ENCODE measurements around the gene CCNH. TPM values are rescaled to one million over a fixed set of nuclear protein-coding genes. Genes with fewer than 3 reads are reported as not detected.

Gene CCNH
- 54.9 and 64.3 TPM in 2 replicates for total RNA-seq (2021)
- percentile 88 among the genes with signal in this experiment for Bru-seq, nascent RNA
- percentile 78 among the genes with signal in this experiment for BruChase-seq, experiment 1, labeled RNA remaining after a 2-hour chase
- BruChase-seq, experiment 2, labeled RNA remaining after a 6-hour chase: percentile 78 among the genes with signal in this experiment
- long read RNA-seq, transcript CCNH-201 (9 exons, 1,378 nt): major isoform, 89 of 131 reads
- long read RNA-seq, transcript CCNH-203 (9 exons, 1,497 nt): minor isoform, 9 of 131 reads
- long read RNA-seq, partial matches to known transcripts: 2 of 131 reads
- long read RNA-seq, other reads (novel, unspliced or antisense): 29 of 131 reads

DNA sequence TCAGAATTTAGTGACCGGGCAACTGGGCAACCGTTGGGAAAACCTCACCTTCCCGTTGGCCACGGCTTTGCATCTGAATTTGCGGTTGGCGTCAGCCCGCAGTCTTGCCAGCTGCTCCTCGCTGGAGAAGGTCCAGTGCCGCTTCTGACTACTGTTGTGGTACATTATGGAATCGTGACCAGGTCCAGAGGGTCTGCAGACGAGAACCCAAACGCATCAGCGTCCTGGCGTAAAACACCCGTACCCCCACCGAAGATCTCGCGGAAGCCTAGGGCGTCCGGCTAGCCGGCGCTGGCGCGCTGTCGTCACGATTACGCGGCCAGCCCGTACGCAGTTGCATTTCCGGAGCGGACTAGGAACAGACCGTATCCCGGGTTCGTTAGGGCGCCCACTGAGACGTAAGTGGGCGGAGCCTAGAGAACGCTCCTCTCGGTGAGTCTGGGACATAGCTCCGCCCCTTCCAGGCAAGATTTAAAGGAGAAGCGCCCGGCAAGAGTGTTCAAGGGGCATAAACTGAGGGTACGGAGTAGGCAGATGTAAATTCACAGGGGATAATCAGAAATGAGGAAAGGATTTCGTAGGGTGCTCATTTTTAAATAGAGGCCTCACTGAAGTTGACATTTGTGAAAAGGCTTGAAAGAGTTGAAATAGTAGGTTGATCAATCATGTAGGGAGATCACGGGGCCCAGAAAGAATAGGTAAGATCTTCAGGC is at the start of gene CCNH:
CCNH (minus strand) TSS at position 301 of the 713 bp plus-strand sequence; CDS start at position 165, 136 bp downstream.
- CTCF ChIA-PET: no interaction called here
- Histone ChIP-seq H3K27me3 (replicated peaks; ENCODE audit: insufficient read depth, low read depth, low read length, poor library complexity) (no peaks in the 10 kb centered on the region), H3K36me3 (ENCODE audit: insufficient read depth, low read length, poor library complexity, severe bottlenecking) (peaks cover 28% of the 10 kb centered on the region), H3K9me3 (ENCODE audit: low read depth, low read length, poor library complexity, severe bottlenecking) (no peaks in the 10 kb centered on the region), H3K4me1 (ENCODE audit: insufficient read depth, low read length, poor library complexity, severe bottlenecking) (peaks cover 11% of the 10 kb centered on the region), H3K27ac (ENCODE audit: low read depth, low read length, poor library complexity, severe bottlenecking) (peak within 1 kb of the TSS; percentile 86), H3K4me3 (ENCODE audit: low read depth, low read length, poor library complexity, severe bottlenecking) (peak within 1 kb of the TSS; percentile 66)
- DNase-seq (ENCODE audit: low spot score): peak; percentile 99
- intact Hi-C loops (cut with micrococcal nuclease; ENCODE audit: unreplicated experiment): no loop called here
- POLR2A ChIA-PET (ENCODE audit: low non-redundant PET): no interaction called here
- TSS peak; percentile 84 for BruUV-seq (replicated peaks)
- TF ChIP-seq, protein P1, sequence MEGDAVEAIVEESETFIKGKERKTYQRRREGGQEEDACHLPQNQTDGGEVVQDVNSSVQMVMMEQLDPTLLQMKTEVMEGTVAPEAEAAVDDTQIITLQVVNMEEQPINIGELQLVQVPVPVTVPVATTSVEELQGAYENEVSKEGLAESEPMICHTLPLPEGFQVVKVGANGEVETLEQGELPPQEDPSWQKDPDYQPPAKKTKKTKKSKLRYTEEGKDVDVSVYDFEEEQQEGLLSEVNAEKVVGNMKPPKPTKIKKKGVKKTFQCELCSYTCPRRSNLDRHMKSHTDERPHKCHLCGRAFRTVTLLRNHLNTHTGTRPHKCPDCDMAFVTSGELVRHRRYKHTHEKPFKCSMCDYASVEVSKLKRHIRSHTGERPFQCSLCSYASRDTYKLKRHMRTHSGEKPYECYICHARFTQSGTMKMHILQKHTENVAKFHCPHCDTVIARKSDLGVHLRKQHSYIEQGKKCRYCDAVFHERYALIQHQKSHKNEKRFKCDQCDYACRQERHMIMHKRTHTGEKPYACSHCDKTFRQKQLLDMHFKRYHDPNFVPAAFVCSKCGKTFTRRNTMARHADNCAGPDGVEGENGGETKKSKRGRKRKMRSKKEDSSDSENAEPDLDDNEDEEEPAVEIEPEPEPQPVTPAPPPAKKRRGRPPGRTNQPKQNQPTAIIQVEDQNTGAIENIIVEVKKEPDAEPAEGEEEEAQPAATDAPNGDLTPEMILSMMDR (conservative IDR thresholded peaks at IDR 0.05; ENCODE audit: low read depth, low read length): no peak
- no peak for TF ChIP-seq EZH2 (IDR thresholded peaks at IDR 0.05; ENCODE audit: borderline replicate concordance, low read depth, low read length, poor library complexity, severe bottlenecking)

DNA sequence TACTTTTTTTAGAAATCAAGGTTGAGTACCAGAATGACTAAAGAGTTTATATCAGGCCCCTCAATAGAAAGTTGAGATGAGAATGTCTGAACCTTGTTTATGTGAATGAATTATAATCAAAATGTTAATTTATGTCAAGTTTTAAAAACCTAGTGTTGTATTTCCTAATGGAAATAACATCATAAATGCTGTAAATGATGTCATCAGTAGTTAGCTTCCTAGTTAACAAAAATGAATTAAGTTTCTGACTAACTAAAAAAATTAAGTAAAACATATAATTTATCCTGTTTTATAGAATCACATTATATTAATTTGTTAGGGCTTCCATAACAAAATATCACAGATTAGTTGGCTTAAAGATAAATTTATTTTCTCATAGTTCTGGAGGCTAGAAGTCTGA is 45.0 kb upstream of the CCNH start:
- ChIA-PET CTCF (no interaction called here), POLR2A (ENCODE audit: low non-redundant PET) (no interaction called here)
- Histone ChIP-seq H3K4me3 (ENCODE audit: low read depth, low read length, poor library complexity, severe bottlenecking) (no peak overlapping the region), H3K4me1 (ENCODE audit: insufficient read depth, low read length, poor library complexity, severe bottlenecking) (no peaks in the 10 kb centered on the region), H3K9me3 (ENCODE audit: low read depth, low read length, poor library complexity, severe bottlenecking) (no peaks in the 10 kb centered on the region), H3K36me3 (ENCODE audit: insufficient read depth, low read length, poor library complexity, severe bottlenecking) (no peaks in the 10 kb centered on the region), H3K27ac (ENCODE audit: low read depth, low read length, poor library complexity, severe bottlenecking) (no peak overlapping the region), H3K27me3 (replicated peaks; ENCODE audit: insufficient read depth, low read depth, low read length, poor library complexity) (no peaks in the 10 kb centered on the region)
- intact Hi-C loops (cut with micrococcal nuclease; ENCODE audit: unreplicated experiment): no loop called here
- DNase-seq (ENCODE audit: low spot score): no peak
- TF ChIP-seq, protein P1 (conservative IDR thresholded peaks at IDR 0.05; ENCODE audit: low read depth, low read length): no peak
- no peak for TF ChIP-seq EZH2 (IDR thresholded peaks at IDR 0.05; ENCODE audit: borderline replicate concordance, low read depth, low read length, poor library complexity, severe bottlenecking)
- no TSS peak for BruUV-seq (replicated peaks)

DNA sequence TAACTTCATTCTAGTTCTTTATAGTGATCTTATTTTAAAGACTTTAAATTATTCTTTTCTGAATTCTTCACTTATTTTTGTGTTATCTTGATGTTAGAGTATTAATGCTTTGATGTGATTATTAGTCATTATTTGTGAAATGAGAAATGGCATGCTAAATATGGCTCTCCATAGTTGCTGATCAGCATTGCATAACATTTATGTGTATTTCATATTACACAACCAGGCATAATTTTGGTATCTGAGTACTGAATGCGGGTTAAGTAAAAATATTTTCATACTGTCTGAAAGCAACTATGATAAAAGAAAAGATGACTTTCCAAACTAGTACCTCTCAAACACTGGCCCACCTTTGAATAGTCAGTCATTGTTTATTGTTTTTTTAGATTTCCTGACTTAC is 41.1 kb upstream of the CCNH start:
- no peak overlapping the region for H3K4me3 ChIP-seq (ENCODE audit: low read depth, low read length, poor library complexity, severe bottlenecking)
- no peak for DNase-seq (ENCODE audit: low spot score)
- CTCF ChIA-PET: no interaction called here
- H3K9me3 ChIP-seq (ENCODE audit: low read depth, low read length, poor library complexity, severe bottlenecking): no peaks in the 10 kb centered on the region
- no peaks in the 10 kb centered on the region for H3K27me3 ChIP-seq (replicated peaks; ENCODE audit: insufficient read depth, low read depth, low read length, poor library complexity)
- no peak overlapping the region for H3K27ac ChIP-seq (ENCODE audit: low read depth, low read length, poor library complexity, severe bottlenecking)
- POLR2A ChIA-PET (ENCODE audit: low non-redundant PET): no interaction called here
- H3K36me3 ChIP-seq (ENCODE audit: insufficient read depth, low read length, poor library complexity, severe bottlenecking): no peaks in the 10 kb centered on the region
- intact Hi-C loops (cut with micrococcal nuclease; ENCODE audit: unreplicated experiment): no loop called here
- no TSS peak for BruUV-seq (replicated peaks)
- H3K4me1 ChIP-seq (ENCODE audit: insufficient read depth, low read length, poor library complexity, severe bottlenecking): no peaks in the 10 kb centered on the region
- TF ChIP-seq, protein P1 (conservative IDR thresholded peaks at IDR 0.05; ENCODE audit: low read depth, low read length): no peak
- no peak for TF ChIP-seq EZH2 (IDR thresholded peaks at IDR 0.05; ENCODE audit: borderline replicate concordance, low read depth, low read length, poor library complexity, severe bottlenecking)
